GM19023 (cell line): ENCODE results near the gene ZNF319.

Source experiments
- ATAC-seq: cut with Tn5 transposase; IDR thresholded peaks from one replicate; pipeline ENCODE4 v1.9.1; 2021; ENCODE audit warnings: mild to moderate bottlenecking, moderate library complexity; ENCODE audit not compliant: unreplicated experiment

Gene ZNF319

GRCh38 chr16:57957673-57958392 lies 42.6 kb downstream of the ZNF319 start:
- no peak for ATAC-seq

GRCh38 chr16:57956924-57957672 lies 43.4 kb downstream of the ZNF319 start:
- no peak for ATAC-seq

- no peak for ATAC-seq
These were observed 44.1 kb downstream of the ZNF319 start for GRCh38 chr16:57956270-57956808.

- ATAC-seq, result no peak
These were observed 44.8 kb downstream of the ZNF319 start for GRCh38 chr16:57955572-57956188.

- no peak for ATAC-seq
These were observed 46.6 kb downstream of the ZNF319 start for GRCh38 chr16:57953857-57954256.

- no peak for ATAC-seq
These were observed 47.6 kb downstream of the ZNF319 start for GRCh38 chr16:57952909-57953308.

GRCh38 chr16:57951204-57951960 lies 49.1 kb downstream of the ZNF319 start:
- ATAC-seq, result no peak

GRCh38 chr16:57950382-57950781 lies 50.1 kb downstream of the ZNF319 start:
- no peak for ATAC-seq

GRCh38 chr16:57949595-57950238 lies 50.8 kb downstream of the ZNF319 start:
- no peak for ATAC-seq

GRCh38 chr16:57949013-57949412 lies 51.5 kb downstream of the ZNF319 start:
- no peak for ATAC-seq

- ATAC-seq, result no peak
These were observed 52.4 kb downstream of the ZNF319 start for GRCh38 chr16:57948027-57948426.

GRCh38 chr16:57947261-57947660 lies 53.2 kb downstream of the ZNF319 start:
- no peak for ATAC-seq

- ATAC-seq, result no peak
These were observed 54.2 kb downstream of the ZNF319 start for GRCh38 chr16:57946181-57946801.

GRCh38 chr16:57945740-57946138 lies 54.7 kb downstream of the ZNF319 start:
- no peak for ATAC-seq

- ATAC-seq, result no peak
These were observed 55.3 kb downstream of the ZNF319 start for GRCh38 chr16:57944970-57945739.
